Measurements from ENCODE around the gene BAIAP3. TPM values are rescaled to one million over a fixed set of nuclear protein-coding genes. Genes with fewer than 3 reads are reported as not detected.

BAIAP3 gene
- total RNA-seq, 1 experiment from 2014 or later, result 6.8 TPM

GRCh38 chr16:1286513-1287094 lies 46.8 kb upstream of the BAIAP3 start:
- Histone ChIP-seq H3T11ph (ENCODE audit: low read length) (no peak overlapping the region), H3K79me1 (ENCODE audit: insufficient read depth, low read depth, low read length, poor library complexity, severe bottlenecking) (no peaks in the 10 kb centered on the region), H3K23ac (ENCODE audit: insufficient read length, low read depth, low read length) (no peak overlapping the region), H4K8ac (replicated peaks; ENCODE audit: insufficient read length, low read depth, low read length) (no peak overlapping the region), H3K18ac (ENCODE audit: insufficient read length, low read depth, low read length) (no peak overlapping the region), H4K20me1 (ENCODE audit: control insufficient read depth, insufficient read depth, insufficient read length) (no peaks in the 10 kb centered on the region), H2BK120ac (ENCODE audit: low read depth, low read length, poor library complexity, severe bottlenecking) (no peak overlapping the region), H3K14ac (ENCODE audit: insufficient read depth, low read length) (no peak overlapping the region), H3K9me3 (ENCODE audit: control insufficient read depth, low read depth, low read length) (no peaks in the 10 kb centered on the region), H2AFZ (ENCODE audit: low read length) (no peak overlapping the region), H3K4me1 (ENCODE audit: insufficient read depth, low read length) (no peaks in the 10 kb centered on the region; the same call in 1 of the 2 replicates), H3K79me2 (ENCODE audit: insufficient read depth, low read length) (no peaks in the 10 kb centered on the region), H2AK5ac (ENCODE audit: insufficient read length, low read length) (no peak overlapping the region), H3K23me2 (ENCODE audit: insufficient read length, low read depth, low read length, poor library complexity, severe bottlenecking) (no peaks in the 10 kb centered on the region), H2BK15ac (ENCODE audit: low read depth, low read length) (no peak overlapping the region), H3K9ac (ENCODE audit: extremely low read depth, insufficient read length, low read length) (no peak overlapping the region), H2BK20ac (ENCODE audit: low read depth, low read length, poor library complexity, severe bottlenecking) (no peak overlapping the region), H4K5ac (ENCODE audit: insufficient read length, low read depth, low read length) (no peak overlapping the region), H3K4ac (ENCODE audit: low read depth, low read length) (no peak overlapping the region), H3K4me2 (ENCODE audit: insufficient read depth, insufficient read length, low read length) (no peak overlapping the region), H3K56ac (ENCODE audit: insufficient read length, low read depth, low read length) (no peak overlapping the region), H2BK5ac (ENCODE audit: insufficient read length, low read length) (no peak overlapping the region), H3K27me3 (ENCODE audit: insufficient read depth, low read length) (peaks cover 7% of the 10 kb centered on the region; the same call in 1 of the 2 replicates), H4K91ac (ENCODE audit: insufficient read length, low read depth, low read length) (no peak overlapping the region), H2BK12ac (ENCODE audit: insufficient read length, low read depth, low read length) (no peak overlapping the region), H3K27ac (ENCODE audit: insufficient read length, low read depth, low read length) (no peak overlapping the region)
- Mint-ChIP-seq H3K4me3 (no peak overlapping the region), H3K36me3 (ENCODE audit: insufficient read depth in 1 of 3, low read depth in 3 of 3) (no peaks in the 10 kb centered on the region), H3K27ac (peak overlapping the region in 1 of 3 experiments; percentile 48; a peak in 1 of 7 replicates), H3K9me3 (no peaks in the 10 kb centered on the region), H3K27me3 (ENCODE audit: low read depth) (peaks cover 73% of the 10 kb centered on the region), H3K4me1 (peaks cover 26 to 42% of the 10 kb centered on the region in 2 experiments)
- WGBS (ENCODE audit: extremely low coverage, insufficient read length, low lambda C conversion rate), result no CpG with 5 or more reads among the region's 25 CpGs
- no peak for DNase-seq
- TF ChIP-seq CTCF (conservative IDR thresholded peaks at IDR 0.05), result no peak

All from H9 (cell line).